Erythroblast (primary cell): Measurements from ENCODE around the gene OR4D6.
"Not testable (repeated sequence)": the region's sequence is repeated elsewhere in the genome, so short reads cannot be mapped to it uniquely, and the experiment has no call there.

ENCODE experiments used
- DNase-seq, 2 experiments: peaks; one replicate each; lab custom pipeline; 2025; lab: John Stamatoyannopoulos, UW
- GATA1 ChIP-seq: IDR thresholded peaks from 2 replicates; pipeline ENCODE4 v1.6.1; 2011; ENCODE audit warnings: low read depth, mild to moderate bottlenecking, control low read depth, low read length, moderate library complexity
- POLR2A ChIP-seq: IDR thresholded peaks from 2 replicates; pipeline ENCODE4 v1.6.1; 2011; ENCODE audit warnings: mild to moderate bottlenecking, low read length

Gene OR4D6

GRCh38 chr11:59456661-59457060 lies at the start of gene OR4D6:
TSS of gene OR4D6 (plus strand) at chr11:59456961. CDS start at chr11:59456961, 0 bp downstream.
- no peak for DNase-seq
- TF ChIP-seq POLR2A (no peak), GATA1 (no peak)

DNA sequence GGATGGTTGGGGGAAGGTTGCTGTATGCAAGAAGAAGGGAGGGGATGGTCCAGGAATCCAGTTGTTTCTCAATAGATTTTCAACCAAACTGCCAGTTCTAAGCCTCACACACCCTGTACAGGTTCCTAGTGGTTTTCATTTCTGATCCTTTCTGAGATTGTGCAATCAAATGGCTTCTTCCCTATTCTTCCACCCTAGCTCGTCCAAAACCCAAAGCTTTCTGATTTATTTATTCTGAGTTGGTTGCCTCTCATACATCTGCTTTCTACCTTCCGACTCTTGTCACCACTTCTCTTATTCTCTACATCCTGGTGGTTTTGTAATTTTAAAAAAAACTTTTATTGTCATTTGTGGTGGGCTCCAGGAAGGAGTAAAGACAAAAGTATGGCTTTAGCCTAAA lies 43.1 kb upstream of the OR4D6 start:
- TF ChIP-seq POLR2A (no peak), GATA1 (no peak)

DNA sequence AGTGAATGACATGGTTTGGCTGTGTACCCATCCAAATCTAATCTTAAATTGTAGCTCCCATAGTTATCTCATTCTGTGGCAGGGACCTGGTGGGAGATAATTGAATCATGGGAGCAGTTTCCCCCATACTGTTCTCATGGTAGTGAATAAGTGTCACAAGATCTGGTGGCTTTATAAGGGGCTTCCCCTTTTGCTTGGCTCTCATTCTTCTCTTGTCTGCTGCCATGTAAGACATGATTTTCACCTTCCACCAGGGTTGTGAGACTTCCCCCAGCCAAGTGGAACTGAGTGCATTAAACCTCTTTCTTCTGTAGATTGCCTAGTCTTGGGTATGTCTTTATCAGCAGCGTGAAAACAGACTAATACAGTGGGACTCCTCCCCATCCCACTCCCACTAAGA lies 41.6 kb upstream of the OR4D6 start:
- TF ChIP-seq POLR2A (no peak), GATA1 (no peak)
- DNase-seq, result no peak

More for the DNA sequence above, 43.1 kb upstream of the OR4D6 start:
- no peak for DNase-seq

DNA sequence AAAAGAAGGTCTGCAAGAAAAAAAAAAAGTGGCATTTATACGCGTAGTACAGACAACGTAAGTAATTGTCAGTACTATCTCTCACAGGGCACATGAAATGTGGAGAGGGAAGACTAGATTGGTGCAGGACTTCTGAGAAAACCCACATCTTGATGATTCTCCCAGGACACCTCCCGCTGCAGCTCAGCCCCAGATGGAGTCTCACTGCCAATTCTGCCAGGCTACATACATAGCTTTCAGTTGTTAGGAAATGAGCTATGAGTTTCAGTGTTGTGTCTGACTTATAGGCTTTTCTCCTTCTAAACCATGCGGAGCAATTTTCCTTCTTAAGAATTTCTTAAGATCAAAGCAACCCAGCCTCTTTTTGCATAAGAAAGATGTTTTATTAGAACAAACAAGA lies 40.1 kb upstream of the OR4D6 start:
- no peak for DNase-seq
- TF ChIP-seq GATA1, result no peak

DNA sequence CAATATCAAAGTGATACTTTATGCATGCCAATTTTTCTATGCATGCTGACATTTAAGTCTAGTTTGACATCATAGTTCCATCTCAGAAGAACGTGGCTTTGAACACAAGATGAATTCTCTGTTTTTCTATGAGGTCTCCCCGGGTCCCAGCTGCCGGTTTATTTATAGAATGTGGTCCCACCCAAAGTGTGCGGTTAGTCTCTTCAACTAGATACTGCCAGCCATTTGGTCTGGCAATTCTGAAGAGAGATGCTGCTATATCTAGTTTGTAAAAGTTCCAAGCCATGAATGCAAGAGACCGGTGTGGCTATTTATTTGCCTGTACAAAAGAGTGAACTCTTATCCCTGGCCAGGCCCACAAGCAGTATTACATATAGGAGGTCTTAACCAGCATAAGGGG lies 39.7 kb upstream of the OR4D6 start:
- no peak for TF ChIP-seq GATA1
- no peak for DNase-seq

GRCh38 chr11:59418156-59418555 lies 38.6 kb upstream of the OR4D6 start:
- TF ChIP-seq GATA1, result no peak
- no peak for TF ChIP-seq POLR2A
- no peak for DNase-seq

DNA sequence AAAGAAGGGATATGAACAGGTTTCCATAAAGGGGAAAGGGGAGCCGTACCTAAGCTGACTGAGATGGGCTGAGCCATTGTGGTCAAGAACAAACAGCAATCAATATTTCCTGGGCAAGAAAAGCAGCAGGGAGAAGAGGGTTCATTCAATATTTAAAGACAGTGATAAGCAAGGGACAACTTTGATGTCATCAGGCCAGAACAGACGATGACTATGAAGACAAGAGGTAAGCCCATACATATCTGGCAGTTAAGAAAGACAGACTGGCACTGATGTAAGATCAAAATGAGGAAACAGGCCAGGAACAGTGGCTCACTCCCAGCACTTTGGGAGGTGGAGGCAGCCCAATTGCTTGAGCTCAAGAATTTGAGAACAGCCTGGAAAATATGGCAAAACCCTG lies 32.9 kb upstream of the OR4D6 start:
- DNase-seq, result no peak
- TF ChIP-seq POLR2A (no peak), GATA1 (no peak)

DNA sequence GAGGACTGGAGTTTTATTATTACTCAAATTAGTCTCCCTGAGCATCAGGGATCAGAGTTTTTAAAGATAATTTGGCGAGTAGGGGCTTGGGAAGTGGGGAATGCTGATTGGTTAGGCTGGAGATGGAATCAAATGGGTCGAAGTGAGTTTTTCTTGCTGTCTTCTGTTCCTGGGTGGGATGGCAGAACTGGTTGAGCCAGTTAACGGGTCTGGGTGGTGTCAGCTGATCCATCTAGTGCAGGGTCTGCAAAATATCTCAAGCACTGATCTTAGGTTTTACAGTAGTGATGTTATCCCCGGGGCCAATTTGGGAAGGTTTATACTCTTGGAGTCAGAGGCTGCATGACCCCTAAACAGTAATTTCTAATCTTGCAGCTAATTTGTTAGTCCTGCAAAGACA lies 31.6 kb upstream of the OR4D6 start:
- TF ChIP-seq POLR2A, result no peak
- no peak for TF ChIP-seq GATA1
- DNase-seq, result no peak

- DNase-seq, result no peak
- TF ChIP-seq GATA1 (no peak), POLR2A (no peak)
Measured at GRCh38 chr11:59426361-59427067, 30.2 kb upstream of the OR4D6 start, which contains the start of gene OR5A2. TSS of gene OR5A2 (minus strand) at chr11:59426413. CDS start at chr11:59422953, 3,460 bp downstream.

GRCh38 chr11:59427068-59427382 lies 29.7 kb upstream of the OR4D6 start:
- DNase-seq, result no peak
- TF ChIP-seq GATA1 (no peak), POLR2A (no peak)

DNA sequence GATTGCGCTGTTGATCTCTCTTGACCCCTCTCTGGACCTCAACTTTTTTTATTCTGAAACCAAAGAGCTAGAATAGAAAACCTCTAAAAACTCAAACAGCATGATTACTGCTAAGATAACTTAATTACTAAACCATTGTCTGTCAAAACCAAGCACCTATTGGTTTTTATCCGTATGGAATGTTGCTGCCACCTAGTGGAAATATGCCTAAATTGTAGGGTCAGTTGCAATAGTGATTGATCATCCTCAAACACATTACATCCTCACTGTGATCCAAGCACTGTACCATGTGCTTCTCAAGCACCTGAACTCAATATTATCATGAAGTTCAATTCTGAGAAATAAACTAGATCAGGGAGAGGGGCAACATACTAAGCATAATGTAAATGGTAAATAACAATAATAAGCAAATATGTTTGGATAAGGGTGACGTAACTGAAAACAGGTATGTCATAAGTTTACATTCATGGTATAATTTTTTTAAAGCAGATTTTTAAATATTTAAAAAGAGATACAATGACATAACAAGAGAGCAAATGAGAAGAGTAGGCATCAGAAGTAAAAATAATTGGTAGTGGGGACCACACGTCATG lies 26.7 kb upstream of the OR4D6 start:
- DNase-seq, result peak; percentile 43 to 65
- TF ChIP-seq POLR2A, result no peak
- no peak for TF ChIP-seq GATA1

GRCh38 chr11:59436169-59436568 lies 20.6 kb upstream of the OR4D6 start, which contains the start of gene OR5A1:
TSS of gene OR5A1 (plus strand) at chr11:59436469. CDS start at chr11:59443169, 6,700 bp downstream.
- TF ChIP-seq POLR2A (no peak), GATA1 (no peak)
- DNase-seq, result no peak

- TF ChIP-seq POLR2A, result no peak
- no peak for TF ChIP-seq GATA1
- no peak for DNase-seq
Measured at GRCh38 chr11:59437770-59438169, 19.0 kb upstream of the OR4D6 start.

DNA sequence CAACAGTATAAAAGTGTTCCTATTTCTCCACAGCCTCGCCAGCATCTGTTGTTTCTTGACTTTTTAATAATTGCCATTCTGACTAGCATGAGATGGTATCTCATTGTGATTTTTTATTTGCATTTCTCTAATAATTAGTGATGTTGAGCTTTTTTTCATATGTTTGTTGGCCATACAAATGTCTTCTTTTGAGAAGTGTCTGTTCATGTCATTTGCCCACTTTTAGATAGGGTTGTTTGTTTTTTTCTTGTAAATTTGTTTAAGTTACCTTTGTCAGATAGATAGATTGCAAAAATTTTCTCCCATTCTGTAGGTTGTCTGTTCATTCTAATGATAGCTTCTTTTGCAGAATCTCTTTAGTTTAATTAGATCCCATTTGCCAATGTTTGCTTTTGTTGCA lies 11.1 kb upstream of the OR4D6 start:
- not testable (repeated sequence) for DNase-seq

DNA sequence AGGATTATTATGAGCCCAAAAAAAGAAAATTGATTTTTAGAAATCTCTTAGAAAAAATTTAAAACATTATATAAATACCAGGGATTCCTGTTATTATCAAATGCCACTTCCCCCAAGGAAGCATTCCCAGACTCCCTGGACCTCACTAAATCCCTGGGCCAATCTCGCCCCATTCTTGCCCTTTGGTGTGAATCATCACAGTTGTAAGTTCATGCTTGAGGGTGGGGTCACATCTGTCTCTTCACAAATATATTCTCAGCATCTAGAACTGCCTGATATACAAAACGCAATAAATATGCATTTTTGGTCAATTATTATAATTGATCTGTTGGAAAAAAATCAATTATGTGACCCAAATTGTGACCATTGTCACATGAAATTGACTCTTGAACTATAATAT lies 8.3 kb upstream of the OR4D6 start:
- TF ChIP-seq GATA1 (no peak), POLR2A (no peak)
- no peak for DNase-seq
